Measurements from ENCODE around the gene DLG4. TPM values are rescaled to one million over a fixed set of nuclear protein-coding genes. Genes with fewer than 3 reads are reported as not detected.

Gene DLG4
- total RNA-seq, 1 donor from 2014 or later, result 44.3 TPM

DNA sequence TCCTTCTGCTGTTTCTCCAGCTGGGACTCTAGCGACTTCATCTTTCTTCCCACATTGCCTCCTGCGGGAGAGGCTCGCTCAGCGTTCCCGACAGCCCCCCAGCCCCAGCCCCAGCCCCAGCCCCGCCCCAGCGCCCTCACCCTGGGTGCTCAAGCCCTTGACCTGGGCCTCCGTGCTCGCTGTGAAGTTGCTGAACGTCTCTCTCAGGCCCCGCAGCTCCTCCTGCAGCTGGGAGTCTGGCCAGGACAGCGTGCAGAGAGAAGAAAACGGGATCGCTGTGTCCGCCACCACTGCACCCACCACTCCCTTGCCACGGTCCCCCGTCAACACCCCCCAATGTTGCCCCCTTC lies 42.8 kb downstream of the DLG4 start:
- TF ChIP-seq, protein P1, sequence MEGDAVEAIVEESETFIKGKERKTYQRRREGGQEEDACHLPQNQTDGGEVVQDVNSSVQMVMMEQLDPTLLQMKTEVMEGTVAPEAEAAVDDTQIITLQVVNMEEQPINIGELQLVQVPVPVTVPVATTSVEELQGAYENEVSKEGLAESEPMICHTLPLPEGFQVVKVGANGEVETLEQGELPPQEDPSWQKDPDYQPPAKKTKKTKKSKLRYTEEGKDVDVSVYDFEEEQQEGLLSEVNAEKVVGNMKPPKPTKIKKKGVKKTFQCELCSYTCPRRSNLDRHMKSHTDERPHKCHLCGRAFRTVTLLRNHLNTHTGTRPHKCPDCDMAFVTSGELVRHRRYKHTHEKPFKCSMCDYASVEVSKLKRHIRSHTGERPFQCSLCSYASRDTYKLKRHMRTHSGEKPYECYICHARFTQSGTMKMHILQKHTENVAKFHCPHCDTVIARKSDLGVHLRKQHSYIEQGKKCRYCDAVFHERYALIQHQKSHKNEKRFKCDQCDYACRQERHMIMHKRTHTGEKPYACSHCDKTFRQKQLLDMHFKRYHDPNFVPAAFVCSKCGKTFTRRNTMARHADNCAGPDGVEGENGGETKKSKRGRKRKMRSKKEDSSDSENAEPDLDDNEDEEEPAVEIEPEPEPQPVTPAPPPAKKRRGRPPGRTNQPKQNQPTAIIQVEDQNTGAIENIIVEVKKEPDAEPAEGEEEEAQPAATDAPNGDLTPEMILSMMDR (IDR thresholded peaks at IDR 0.05; ENCODE audit: unreplicated experiment), result no peak
- Mint-ChIP-seq H3K9me3 (ENCODE audit: unreplicated experiment) (no peaks in the 10 kb centered on the region), H3K4me3 (ENCODE audit: unreplicated experiment) (no peak overlapping the region), H3K36me3 (ENCODE audit: low read depth, unreplicated experiment) (no peaks in the 10 kb centered on the region), H3K27me3 (ENCODE audit: unreplicated experiment) (peaks cover 4% of the 10 kb centered on the region), H3K27ac (ENCODE audit: unreplicated experiment) (no peak overlapping the region), H3K4me1 (ENCODE audit: unreplicated experiment) (peaks cover 9% of the 10 kb centered on the region)
- peak; percentile 23 for DNase-seq (ENCODE audit: low spot score)

GRCh38 chr17:7176107-7176840 lies 43.4 kb downstream of the DLG4 start:
- Mint-ChIP-seq H3K36me3 (ENCODE audit: low read depth, unreplicated experiment) (no peaks in the 10 kb centered on the region), H3K9me3 (ENCODE audit: unreplicated experiment) (no peaks in the 10 kb centered on the region), H3K27me3 (ENCODE audit: unreplicated experiment) (peaks cover 4% of the 10 kb centered on the region), H3K4me1 (ENCODE audit: unreplicated experiment) (peaks cover 9% of the 10 kb centered on the region), H3K27ac (ENCODE audit: unreplicated experiment) (no peak overlapping the region), H3K4me3 (ENCODE audit: unreplicated experiment) (no peak overlapping the region)
- TF ChIP-seq, protein P1 (IDR thresholded peaks at IDR 0.05; ENCODE audit: unreplicated experiment), result no peak
- DNase-seq (ENCODE audit: low spot score), result no peak

GRCh38 chr17:7175330-7175733 lies 44.3 kb downstream of the DLG4 start:
- TF ChIP-seq, protein P1 (IDR thresholded peaks at IDR 0.05; ENCODE audit: unreplicated experiment), result no peak
- no peak overlapping the region for H3K27ac Mint-ChIP-seq (ENCODE audit: unreplicated experiment)
- H3K36me3 Mint-ChIP-seq (ENCODE audit: low read depth, unreplicated experiment), result no peaks in the 10 kb centered on the region
- peaks cover 9% of the 10 kb centered on the region for H3K4me1 Mint-ChIP-seq (ENCODE audit: unreplicated experiment)
- no peaks in the 10 kb centered on the region for H3K9me3 Mint-ChIP-seq (ENCODE audit: unreplicated experiment)
- no peak for DNase-seq (ENCODE audit: low spot score)
- H3K27me3 Mint-ChIP-seq (ENCODE audit: unreplicated experiment), result peaks cover 4% of the 10 kb centered on the region
- no peak overlapping the region for H3K4me3 Mint-ChIP-seq (ENCODE audit: unreplicated experiment)

GRCh38 chr17:7174603-7175326 lies 44.9 kb downstream of the DLG4 start:
- no peaks in the 10 kb centered on the region for H3K36me3 Mint-ChIP-seq (ENCODE audit: low read depth, unreplicated experiment)
- DNase-seq (ENCODE audit: low spot score), result no peak
- H3K4me3 Mint-ChIP-seq (ENCODE audit: unreplicated experiment), result no peak overlapping the region
- no peak overlapping the region for H3K27ac Mint-ChIP-seq (ENCODE audit: unreplicated experiment)
- TF ChIP-seq, protein P1 (IDR thresholded peaks at IDR 0.05; ENCODE audit: unreplicated experiment), result no peak
- H3K9me3 Mint-ChIP-seq (ENCODE audit: unreplicated experiment), result no peaks in the 10 kb centered on the region
- peaks cover 9% of the 10 kb centered on the region for H3K4me1 Mint-ChIP-seq (ENCODE audit: unreplicated experiment)
- H3K27me3 Mint-ChIP-seq (ENCODE audit: unreplicated experiment), result peaks cover 4% of the 10 kb centered on the region
